Pancreas (tissue), 10 donors: ENCODE measurements around the gene SYT6. TPM values are rescaled to one million over a fixed set of nuclear protein-coding genes. Genes with fewer than 3 reads are reported as not detected.

Experiments used
- ATAC-seq, 4 donors: fragments of 200-7000 bp; cut with Tn5 transposase; one replicate each; pipeline versions ENCODE4 v1.8.0 to v1.9.1; 2020; ENCODE audit warnings: mild to moderate bottlenecking in 4 of 4, moderate library complexity in 4 of 4
- DNase-seq, 6 donors: peaks; one replicate each; pipeline ENCODE4 v3.0.0-alpha.2; 2020
- FAIRE-seq: peaks from 2 replicates; lab custom pipeline; 2012; peaks lifted over from hg19 to GRCh38; lab: Jason Lieb, UNC
- H3K27ac ChIP-seq, 4 donors: fragments of 200-600 bp; sonication (generic); 1 replicate in 3 of 4; 2 replicates in 1 of 4; pipeline versions ENCODE4 v1.5.0 to v1.8.0; 2020
- H3K27me3 ChIP-seq, 4 donors: fragments of 200-600 bp; one replicate each; pipeline ENCODE4 v1.8.0; 2021
- H3K36me3 ChIP-seq, 3 donors: fragments of 200-600 bp; sonication (generic) in 1 of 3; one replicate each; pipeline versions ENCODE4 v1.5.0 to v1.8.0; 2020 to 2021
- H3K4me1 ChIP-seq, 3 donors: fragments of 200-600 bp; one replicate each; pipeline ENCODE4 v1.8.0; 2021
- H3K4me3 ChIP-seq, 4 donors: fragments of 200-600 bp; sonication (generic) in 2 of 4; one replicate each; pipeline versions ENCODE4 v1.5.0 to v1.8.0; 2020 to 2021
- H3K9me3 ChIP-seq, 4 donors: fragments of 200-600 bp; one replicate each; pipeline ENCODE4 v1.8.0; 2021
- WGBS, 2 donors: extraction: QIAGEN DNeasy Blood & Tissue Kit; methylation state at CpG; one replicate each; pipeline ENCODE4 v1.1.7; 2013; 5-methylcytosine and 5-hydroxymethylcytosine counted together
- intact Hi-C, 3 donors: fragments of 100-400 bp; cut with DNase I; formaldehyde crosslinking; loops; one replicate each; pipeline versions ENCODE4 v1.11.1 to v1.14.2; 2022
- polyA plus RNA-seq, 2 donors: library from polyadenylated mRNA; stranded (reverse); fragments of 200-250 nt; gene quantifications; one replicate each; pipeline ENCODE4 v1.2.3, GENCODE V29; 2013
- total RNA-seq, 6 donors: library from RNA; stranded (reverse); fragmentation: NEBNext Ultra II Directional in 4 of 6; extraction: Animal tissue kit (Norgen Biotek cat#: 25700) in 4 of 6; gene quantifications; one replicate each; pipeline versions ENCODE4 v1.2.1 to v1.2.4, GENCODE V29; 2021 to 2023
- TF ChIP-seq, protein P1 (sequence below), 4 donors: fragments of 200-600 bp; sonication (generic) in 3 of 4; IDR thresholded peaks; one replicate each; pipeline versions ENCODE4 v1.5.0 to v1.8.0; 2021; ENCODE audit warnings: antibody characterized with exemption in 4 of 4
- donor health status: healthy with polysubstance abuse.
- donor health status: DM: no; HTN: no; CAD: no; lungs with moderate emphysema.
- donor health status: DM: no; HTN: no; CAD: no.
- donor health status: control.
- donor health status: control.
- donor health status: Bipolar disorder and iron deficiency.
- donor health status: DM: yes; HTN: yes; CAD: no.
- donor health status: DM: no; HTN: no; CAD: no.
- donor health status: DM: no; HTN: no; CAD: no.
- donor health status: DM: yes; HTN: yes; CAD: no.

Gene SYT6
- total and polyA plus RNA-seq, 8 donors, result 0.81 to 5.2 (median 2.9) TPM

- FAIRE-seq, result no peak
- ATAC-seq, result peak; percentile 77 to 91 (median 88)
- no peak overlapping the region for H3K27ac ChIP-seq
- TF ChIP-seq, protein P1, sequence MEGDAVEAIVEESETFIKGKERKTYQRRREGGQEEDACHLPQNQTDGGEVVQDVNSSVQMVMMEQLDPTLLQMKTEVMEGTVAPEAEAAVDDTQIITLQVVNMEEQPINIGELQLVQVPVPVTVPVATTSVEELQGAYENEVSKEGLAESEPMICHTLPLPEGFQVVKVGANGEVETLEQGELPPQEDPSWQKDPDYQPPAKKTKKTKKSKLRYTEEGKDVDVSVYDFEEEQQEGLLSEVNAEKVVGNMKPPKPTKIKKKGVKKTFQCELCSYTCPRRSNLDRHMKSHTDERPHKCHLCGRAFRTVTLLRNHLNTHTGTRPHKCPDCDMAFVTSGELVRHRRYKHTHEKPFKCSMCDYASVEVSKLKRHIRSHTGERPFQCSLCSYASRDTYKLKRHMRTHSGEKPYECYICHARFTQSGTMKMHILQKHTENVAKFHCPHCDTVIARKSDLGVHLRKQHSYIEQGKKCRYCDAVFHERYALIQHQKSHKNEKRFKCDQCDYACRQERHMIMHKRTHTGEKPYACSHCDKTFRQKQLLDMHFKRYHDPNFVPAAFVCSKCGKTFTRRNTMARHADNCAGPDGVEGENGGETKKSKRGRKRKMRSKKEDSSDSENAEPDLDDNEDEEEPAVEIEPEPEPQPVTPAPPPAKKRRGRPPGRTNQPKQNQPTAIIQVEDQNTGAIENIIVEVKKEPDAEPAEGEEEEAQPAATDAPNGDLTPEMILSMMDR (IDR thresholded peaks at IDR 0.05), result no peak
- H3K27me3 ChIP-seq, result peaks cover 0 to 4% (median 0%) of the 10 kb centered on the region in 4 donors
- peaks cover 0 to 10% (median 10%) of the 10 kb centered on the region in 3 donors for H3K4me1 ChIP-seq
- peak in 5 of 6 donors; percentile 30 to 85 (median 64) for DNase-seq
- intact Hi-C loops, result no loop called here
- H3K4me3 ChIP-seq, result peak overlapping the region; percentile 11 to 57 (median 36)
- 1 to 2% methylated on average over 65 to 89 of the region's 89 CpGs for WGBS, 2 donors
- H3K36me3 ChIP-seq, result no peaks in the 10 kb centered on the region
- no peaks in the 10 kb centered on the region for H3K9me3 ChIP-seq
These were observed 985 bp downstream of the SYT6 start for GRCh38 chr1:114152508-114153260.

GRCh38 chr1:114152089-114152507, 1.6 kb downstream of the SYT6 start:
- no peaks in the 10 kb centered on the region for H3K36me3 ChIP-seq
- no peaks in the 10 kb centered on the region for H3K9me3 ChIP-seq
- H3K27ac ChIP-seq, result no peak overlapping the region
- 9 to 12% methylated on average over 17 to 20 of the region's 20 CpGs for WGBS, 2 donors
- H3K4me3 ChIP-seq, result peak overlapping the region; percentile 11 to 57 (median 36)
- FAIRE-seq, result no peak
- peak in 1 of 6 donors; percentile 32 for DNase-seq
- H3K4me1 ChIP-seq, result peaks cover 0 to 10% (median 10%) of the 10 kb centered on the region in 3 donors
- TF ChIP-seq, protein P1 (IDR thresholded peaks at IDR 0.05), result no peak
- intact Hi-C loops, result no loop called here
- peak in 3 of 4 donors; percentile 3 to 20 (median 13) for ATAC-seq
- H3K27me3 ChIP-seq, result peaks cover 0 to 4% (median 0%) of the 10 kb centered on the region in 4 donors

- 67 to 86% methylated on average over 2 of the region's 2 CpGs for WGBS, 2 donors
- TF ChIP-seq, protein P1 (IDR thresholded peaks at IDR 0.05), result no peak
- H3K9me3 ChIP-seq, result no peaks in the 10 kb centered on the region
- ATAC-seq, result no peak
- no peak overlapping the region for H3K4me3 ChIP-seq
- H3K27ac ChIP-seq, result no peak overlapping the region
- peaks cover 0 to 10% (median 10%) of the 10 kb centered on the region in 3 donors for H3K4me1 ChIP-seq
- no peaks in the 10 kb centered on the region for H3K36me3 ChIP-seq
- DNase-seq, result no peak
- intact Hi-C loops, result no loop called here
- FAIRE-seq, result no peak
- peaks cover 0 to 2% (median 0%) of the 10 kb centered on the region in 4 donors for H3K27me3 ChIP-seq
These were observed 3.7 kb downstream of the SYT6 start for GRCh38 chr1:114150016-114150415.

GRCh38 chr1:114149211-114149610, 4.5 kb downstream of the SYT6 start:
- 65 to 70% methylated on average over 6 of the region's 6 CpGs for WGBS, 2 donors

More at GRCh38 chr1:114149211-114149610, 4.5 kb downstream of the SYT6 start:
- H3K9me3 ChIP-seq, result no peaks in the 10 kb centered on the region
- H3K36me3 ChIP-seq, result no peaks in the 10 kb centered on the region
- H3K27ac ChIP-seq, result no peak overlapping the region
- ATAC-seq (no peak), FAIRE-seq (no peak), DNase-seq (no peak)
- TF ChIP-seq, protein P1 (IDR thresholded peaks at IDR 0.05), result no peak
- H3K4me1 ChIP-seq, result peaks cover 0 to 10% (median 10%) of the 10 kb centered on the region in 3 donors
- no peak overlapping the region for H3K4me3 ChIP-seq
- no peaks in the 10 kb centered on the region for H3K27me3 ChIP-seq
- intact Hi-C loops, result no loop called here
